ENCODE results near the gene CAVIN4. TPM values are rescaled to one million over a fixed set of nuclear protein-coding genes. Genes with fewer than 3 reads are reported as not detected.

CAVIN4 gene
- total RNA-seq, 1 experiment from 2014 or later = 0.59 TPM

DNA sequence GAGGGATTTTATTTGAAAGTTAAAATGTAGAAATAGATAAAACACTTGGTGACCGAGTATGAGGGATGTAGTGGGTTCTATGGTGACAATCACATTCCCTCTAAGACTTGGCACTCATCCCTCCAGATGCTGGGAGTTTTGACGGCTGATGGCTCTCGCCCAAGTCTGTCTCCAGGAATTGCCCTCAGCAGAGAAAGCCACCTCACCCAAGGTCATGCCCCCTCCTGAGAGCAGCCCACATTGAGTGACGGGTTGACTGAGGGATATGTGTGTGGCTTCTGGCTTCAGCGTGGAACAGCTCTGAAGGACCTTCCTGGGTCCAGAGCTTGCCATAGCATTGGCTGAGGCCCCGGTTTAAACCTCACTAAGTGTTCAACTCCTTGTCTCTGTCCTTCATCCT, 19.4 kb downstream of the CAVIN4 start:
- ChIA-PET RAD21 (ENCODE audit: low non-redundant PET in 1 of 2, low total read pairs in 2 of 2, uncharacterized antibody in 2 of 2, unreplicated experiment in 2 of 2) (no interaction called here), CTCF (interaction anchor here (2.0 kb wide), 1 partner anchor 272 kb away, joined by 9 read pairs; no protein-coding TSS in a partner anchor), POLR2A (no interaction called here)
- BruUV-seq (replicated peaks) = no TSS peak
- no peak overlapping the region for H3K4me3 ChIP-seq (replicated peaks in 1 of 2; ENCODE audit: low read depth in 1 of 2, low read length in 2 of 2)
- no peak for TF ChIP-seq SIN3A (IDR thresholded peaks at IDR 0.05; ENCODE audit: low read depth)
- no peak for TF ChIP-seq JUND (IDR thresholded peaks at IDR 0.05)
- no peak for TF ChIP-seq YY1 (IDR thresholded peaks at IDR 0.05; ENCODE audit: extremely low read depth, insufficient replicate concordance, low read depth, low read length)
- no peak for TF ChIP-seq FOSL1 (IDR thresholded peaks at IDR 0.05; ENCODE audit: low read depth)
- TF ChIP-seq ZNF274 (IDR thresholded peaks at IDR 0.05; ENCODE audit: low read depth, low read length) = no peak
- TF ChIP-seq, protein P1, sequence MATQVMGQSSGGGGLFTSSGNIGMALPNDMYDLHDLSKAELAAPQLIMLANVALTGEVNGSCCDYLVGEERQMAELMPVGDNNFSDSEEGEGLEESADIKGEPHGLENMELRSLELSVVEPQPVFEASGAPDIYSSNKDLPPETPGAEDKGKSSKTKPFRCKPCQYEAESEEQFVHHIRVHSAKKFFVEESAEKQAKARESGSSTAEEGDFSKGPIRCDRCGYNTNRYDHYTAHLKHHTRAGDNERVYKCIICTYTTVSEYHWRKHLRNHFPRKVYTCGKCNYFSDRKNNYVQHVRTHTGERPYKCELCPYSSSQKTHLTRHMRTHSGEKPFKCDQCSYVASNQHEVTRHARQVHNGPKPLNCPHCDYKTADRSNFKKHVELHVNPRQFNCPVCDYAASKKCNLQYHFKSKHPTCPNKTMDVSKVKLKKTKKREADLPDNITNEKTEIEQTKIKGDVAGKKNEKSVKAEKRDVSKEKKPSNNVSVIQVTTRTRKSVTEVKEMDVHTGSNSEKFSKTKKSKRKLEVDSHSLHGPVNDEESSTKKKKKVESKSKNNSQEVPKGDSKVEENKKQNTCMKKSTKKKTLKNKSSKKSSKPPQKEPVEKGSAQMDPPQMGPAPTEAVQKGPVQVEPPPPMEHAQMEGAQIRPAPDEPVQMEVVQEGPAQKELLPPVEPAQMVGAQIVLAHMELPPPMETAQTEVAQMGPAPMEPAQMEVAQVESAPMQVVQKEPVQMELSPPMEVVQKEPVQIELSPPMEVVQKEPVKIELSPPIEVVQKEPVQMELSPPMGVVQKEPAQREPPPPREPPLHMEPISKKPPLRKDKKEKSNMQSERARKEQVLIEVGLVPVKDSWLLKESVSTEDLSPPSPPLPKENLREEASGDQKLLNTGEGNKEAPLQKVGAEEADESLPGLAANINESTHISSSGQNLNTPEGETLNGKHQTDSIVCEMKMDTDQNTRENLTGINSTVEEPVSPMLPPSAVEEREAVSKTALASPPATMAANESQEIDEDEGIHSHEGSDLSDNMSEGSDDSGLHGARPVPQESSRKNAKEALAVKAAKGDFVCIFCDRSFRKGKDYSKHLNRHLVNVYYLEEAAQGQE (IDR thresholded peaks at IDR 0.05; ENCODE audit: low read depth) = no peak
- no peak for TF ChIP-seq CEBPB (IDR thresholded peaks at IDR 0.05; ENCODE audit: low read depth)
- TF ChIP-seq POLR2A (IDR thresholded peaks at IDR 0.05; ENCODE audit: borderline replicate concordance, extremely low read depth, insufficient read depth, insufficient read length) = no peak
- TF ChIP-seq, protein P2, sequence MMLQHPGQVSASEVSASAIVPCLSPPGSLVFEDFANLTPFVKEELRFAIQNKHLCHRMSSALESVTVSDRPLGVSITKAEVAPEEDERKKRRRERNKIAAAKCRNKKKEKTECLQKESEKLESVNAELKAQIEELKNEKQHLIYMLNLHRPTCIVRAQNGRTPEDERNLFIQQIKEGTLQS (IDR thresholded peaks at IDR 0.05) = no peak
- no peak for TF ChIP-seq SRF (IDR thresholded peaks at IDR 0.05; ENCODE audit: low read depth)
- TF ChIP-seq, protein P3, sequence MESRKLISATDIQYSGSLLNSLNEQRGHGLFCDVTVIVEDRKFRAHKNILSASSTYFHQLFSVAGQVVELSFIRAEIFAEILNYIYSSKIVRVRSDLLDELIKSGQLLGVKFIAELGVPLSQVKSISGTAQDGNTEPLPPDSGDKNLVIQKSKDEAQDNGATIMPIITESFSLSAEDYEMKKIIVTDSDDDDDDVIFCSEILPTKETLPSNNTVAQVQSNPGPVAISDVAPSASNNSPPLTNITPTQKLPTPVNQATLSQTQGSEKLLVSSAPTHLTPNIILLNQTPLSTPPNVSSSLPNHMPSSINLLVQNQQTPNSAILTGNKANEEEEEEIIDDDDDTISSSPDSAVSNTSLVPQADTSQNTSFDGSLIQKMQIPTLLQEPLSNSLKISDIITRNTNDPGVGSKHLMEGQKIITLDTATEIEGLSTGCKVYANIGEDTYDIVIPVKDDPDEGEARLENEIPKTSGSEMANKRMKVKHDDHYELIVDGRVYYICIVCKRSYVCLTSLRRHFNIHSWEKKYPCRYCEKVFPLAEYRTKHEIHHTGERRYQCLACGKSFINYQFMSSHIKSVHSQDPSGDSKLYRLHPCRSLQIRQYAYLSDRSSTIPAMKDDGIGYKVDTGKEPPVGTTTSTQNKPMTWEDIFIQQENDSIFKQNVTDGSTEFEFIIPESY (IDR thresholded peaks at IDR 0.05; ENCODE audit: extremely low read depth, insufficient replicate concordance, low read length) = no peak
- no peak for TF ChIP-seq ELF1 (IDR thresholded peaks at IDR 0.05; ENCODE audit: borderline replicate concordance, low read depth)
- TF ChIP-seq EGR1 (IDR thresholded peaks at IDR 0.05; ENCODE audit: low read depth) = no peak
- no peak for TF ChIP-seq EZH2 (IDR thresholded peaks at IDR 0.05)
- no peak for TF ChIP-seq RAD21 (IDR thresholded peaks at IDR 0.05; ENCODE audit: low read depth)
- TF ChIP-seq POLR2AphosphoS5 (IDR thresholded peaks at IDR 0.05; ENCODE audit: low read depth, low read length) = no peak
- no peak for TF ChIP-seq SP1 (IDR thresholded peaks at IDR 0.05; ENCODE audit: low read depth)
- TF ChIP-seq, protein P4, sequence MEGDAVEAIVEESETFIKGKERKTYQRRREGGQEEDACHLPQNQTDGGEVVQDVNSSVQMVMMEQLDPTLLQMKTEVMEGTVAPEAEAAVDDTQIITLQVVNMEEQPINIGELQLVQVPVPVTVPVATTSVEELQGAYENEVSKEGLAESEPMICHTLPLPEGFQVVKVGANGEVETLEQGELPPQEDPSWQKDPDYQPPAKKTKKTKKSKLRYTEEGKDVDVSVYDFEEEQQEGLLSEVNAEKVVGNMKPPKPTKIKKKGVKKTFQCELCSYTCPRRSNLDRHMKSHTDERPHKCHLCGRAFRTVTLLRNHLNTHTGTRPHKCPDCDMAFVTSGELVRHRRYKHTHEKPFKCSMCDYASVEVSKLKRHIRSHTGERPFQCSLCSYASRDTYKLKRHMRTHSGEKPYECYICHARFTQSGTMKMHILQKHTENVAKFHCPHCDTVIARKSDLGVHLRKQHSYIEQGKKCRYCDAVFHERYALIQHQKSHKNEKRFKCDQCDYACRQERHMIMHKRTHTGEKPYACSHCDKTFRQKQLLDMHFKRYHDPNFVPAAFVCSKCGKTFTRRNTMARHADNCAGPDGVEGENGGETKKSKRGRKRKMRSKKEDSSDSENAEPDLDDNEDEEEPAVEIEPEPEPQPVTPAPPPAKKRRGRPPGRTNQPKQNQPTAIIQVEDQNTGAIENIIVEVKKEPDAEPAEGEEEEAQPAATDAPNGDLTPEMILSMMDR (IDR thresholded peaks at IDR 0.05 in 2 of 3, conservative IDR thresholded peaks at IDR 0.05 in 1 of 3; ENCODE audit: borderline replicate concordance in 1 of 3, insufficient read depth in 1 of 3, low read depth in 2 of 3, low read length in 2 of 3) = no peak
- DNase-seq (ENCODE audit: low read depth, low spot score) = no peak
- no peaks in the 10 kb centered on the region for H3K9me2 ChIP-seq (ENCODE audit: insufficient read depth)
- H3K9ac ChIP-seq (ENCODE audit: low read length) = no peak overlapping the region
- no peaks in the 10 kb centered on the region for H3K36me3 ChIP-seq (ENCODE audit: control insufficient read depth in 1 of 2, insufficient read depth in 2 of 2, low read length in 2 of 2)
- H3K4me1 ChIP-seq (ENCODE audit: control insufficient read depth in 1 of 2, insufficient read depth in 2 of 2, low read length in 2 of 2) = peaks cover 12 to 30% of the 10 kb centered on the region in 2 experiments
- H3K27me3 ChIP-seq (ENCODE audit: insufficient read depth, low read length) = no peaks in the 10 kb centered on the region
- peak overlapping the region; percentile 76; the same call in 1 of the 2 replicates for H3K4me2 ChIP-seq (ENCODE audit: low read length)
- no peak overlapping the region for H2AFZ ChIP-seq (ENCODE audit: low read depth, low read length, poor library complexity, severe bottlenecking)
- no peaks in the 10 kb centered on the region for H4K20me1 ChIP-seq (ENCODE audit: insufficient read depth)
- no peak overlapping the region for H3K27ac ChIP-seq (ENCODE audit: low read depth, low read length)
- intact Hi-C loops (cut with micrococcal nuclease) = loop anchor here (5.0 kb wide), 4 partner anchors 275 to 790 kb away; partner anchors contain the start of gene STX17
- no peaks in the 10 kb centered on the region for H3K9me3 ChIP-seq (ENCODE audit: control insufficient read depth in 1 of 2, insufficient read depth in 1 of 2, low read depth in 1 of 2, low read length in 2 of 2)
- H3K79me2 ChIP-seq (ENCODE audit: insufficient read depth, low read length) = no peaks in the 10 kb centered on the region
- no peak for ATAC-seq

All from HCT116 (cell line).